ENCODE measurements around the gene KIF7. TPM values are rescaled to one million over a fixed set of nuclear protein-coding genes. Genes with fewer than 3 reads are reported as not detected.

KIF7 gene
- total RNA-seq, 1 donor from 2014 or later: 9.3 TPM

GRCh38 chr15:89669941-89670340 lies 14.7 kb upstream of the KIF7 start:
- Mint-ChIP-seq H3K36me3 (ENCODE audit: unreplicated experiment) (no peaks in the 10 kb centered on the region), H3K4me1 (ENCODE audit: low read depth, unreplicated experiment) (peaks cover 4% of the 10 kb centered on the region), H3K27ac (ENCODE audit: unreplicated experiment) (no peak overlapping the region), H3K4me3 (ENCODE audit: unreplicated experiment) (no peak overlapping the region), H3K9me3 (ENCODE audit: unreplicated experiment) (peaks cover 3% of the 10 kb centered on the region), H3K27me3 (ENCODE audit: unreplicated experiment) (peaks cover 6% of the 10 kb centered on the region)
- no peak for DNase-seq
- TF ChIP-seq CTCF (IDR thresholded peaks at IDR 0.05; ENCODE audit: partially characterized antibody, unreplicated experiment): no peak

DNA sequence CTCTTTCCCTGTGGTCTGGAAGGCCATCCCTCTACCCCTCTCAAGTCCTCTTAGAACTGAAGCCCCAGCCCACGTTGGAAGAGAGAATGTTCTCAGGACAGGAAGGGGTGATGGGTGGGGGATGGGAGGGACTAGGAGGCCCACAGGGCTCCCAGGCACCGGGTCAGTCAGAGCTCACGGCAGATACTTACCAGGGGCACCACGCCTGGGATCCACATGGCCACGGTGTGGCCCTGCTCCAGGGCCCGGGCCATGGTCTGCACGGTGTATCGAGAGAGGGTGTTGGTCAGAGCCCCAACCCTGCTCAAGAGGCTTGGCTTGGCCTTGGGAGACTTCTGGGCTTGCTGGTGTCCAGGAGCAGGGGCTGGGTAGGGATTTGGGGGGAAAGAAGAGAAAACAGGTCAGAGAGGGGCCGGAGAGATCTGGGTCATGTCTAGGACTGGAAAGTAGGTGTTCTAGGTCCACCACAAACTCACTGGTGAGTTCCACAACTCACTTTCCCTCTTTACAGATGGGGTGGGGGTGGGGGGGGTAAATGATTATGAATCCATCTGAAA lies 14.1 kb upstream of the KIF7 start:
- Mint-ChIP-seq H3K27ac (ENCODE audit: unreplicated experiment) (no peak overlapping the region), H3K36me3 (ENCODE audit: unreplicated experiment) (no peaks in the 10 kb centered on the region), H3K4me3 (ENCODE audit: unreplicated experiment) (no peak overlapping the region), H3K4me1 (ENCODE audit: low read depth, unreplicated experiment) (peaks cover 5% of the 10 kb centered on the region), H3K9me3 (ENCODE audit: unreplicated experiment) (peaks cover 3% of the 10 kb centered on the region), H3K27me3 (ENCODE audit: unreplicated experiment) (peaks cover 6% of the 10 kb centered on the region)
- TF ChIP-seq CTCF (IDR thresholded peaks at IDR 0.05; ENCODE audit: partially characterized antibody, unreplicated experiment): no peak
- no peak for DNase-seq

DNA sequence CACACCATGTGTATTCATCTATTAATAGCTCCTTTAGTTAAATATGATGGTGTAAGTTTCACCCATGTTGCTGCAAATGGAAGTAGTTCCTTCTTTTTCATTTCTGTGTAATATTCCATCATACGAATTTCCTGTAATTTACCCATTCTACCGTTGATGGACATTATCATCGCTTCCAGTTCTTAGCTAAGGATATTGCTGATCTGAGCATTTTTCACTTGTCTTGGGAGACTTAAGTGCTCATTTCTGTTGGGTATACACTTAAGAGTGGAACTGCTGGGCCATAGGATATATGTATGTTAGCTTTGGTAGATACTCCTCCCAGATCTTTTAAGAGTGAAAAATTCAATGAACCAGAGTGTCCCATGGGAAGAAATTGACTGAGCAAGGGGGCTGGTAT lies 12.9 kb upstream of the KIF7 start:
- Mint-ChIP-seq H3K27me3 (ENCODE audit: unreplicated experiment) (peaks cover 5% of the 10 kb centered on the region), H3K27ac (ENCODE audit: unreplicated experiment) (no peak overlapping the region), H3K9me3 (ENCODE audit: unreplicated experiment) (no peaks in the 10 kb centered on the region), H3K4me1 (ENCODE audit: low read depth, unreplicated experiment) (peaks cover 1% of the 10 kb centered on the region), H3K4me3 (ENCODE audit: unreplicated experiment) (no peak overlapping the region), H3K36me3 (ENCODE audit: unreplicated experiment) (no peaks in the 10 kb centered on the region)
- no peak for TF ChIP-seq CTCF (IDR thresholded peaks at IDR 0.05; ENCODE audit: partially characterized antibody, unreplicated experiment)
- DNase-seq: no peak

DNA sequence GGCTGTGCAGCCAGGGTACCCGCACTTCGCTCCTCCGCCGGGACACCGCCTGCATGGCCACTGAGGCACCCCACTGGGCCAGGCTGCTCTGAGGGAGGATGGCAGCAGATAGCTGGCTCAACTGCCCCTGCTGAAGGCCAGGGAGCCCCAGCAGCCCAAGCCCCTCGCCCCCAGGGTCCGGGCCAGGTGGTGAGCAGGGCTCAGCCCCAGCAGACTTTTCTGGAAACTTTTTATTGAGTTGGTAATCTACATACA lies 12.4 kb upstream of the KIF7 start:
- Mint-ChIP-seq H3K27me3 (ENCODE audit: unreplicated experiment) (peaks cover 5% of the 10 kb centered on the region), H3K27ac (ENCODE audit: unreplicated experiment) (no peak overlapping the region), H3K9me3 (ENCODE audit: unreplicated experiment) (no peaks in the 10 kb centered on the region), H3K36me3 (ENCODE audit: unreplicated experiment) (no peaks in the 10 kb centered on the region), H3K4me1 (ENCODE audit: low read depth, unreplicated experiment) (peaks cover 1% of the 10 kb centered on the region), H3K4me3 (ENCODE audit: unreplicated experiment) (no peak overlapping the region)
- DNase-seq: no peak
- no peak for TF ChIP-seq CTCF (IDR thresholded peaks at IDR 0.05; ENCODE audit: partially characterized antibody, unreplicated experiment)

- Mint-ChIP-seq H3K4me1 (ENCODE audit: low read depth, unreplicated experiment) (peaks cover 1% of the 10 kb centered on the region), H3K36me3 (ENCODE audit: unreplicated experiment) (no peaks in the 10 kb centered on the region), H3K27ac (ENCODE audit: unreplicated experiment) (no peak overlapping the region), H3K9me3 (ENCODE audit: unreplicated experiment) (no peaks in the 10 kb centered on the region), H3K27me3 (ENCODE audit: unreplicated experiment) (peaks cover 5% of the 10 kb centered on the region), H3K4me3 (ENCODE audit: unreplicated experiment) (no peak overlapping the region)
- no peak for TF ChIP-seq CTCF (IDR thresholded peaks at IDR 0.05; ENCODE audit: partially characterized antibody, unreplicated experiment)
- DNase-seq: no peak
Observed at GRCh38 chr15:89666858-89667705, 11.8 kb upstream of the KIF7 start.

All from glutamatergic neuron (in vitro differentiated cells).